NCI-H748 (cell line): ENCODE results near the gene PPIP5K1.
"Not testable (repeated sequence)": the region's sequence is repeated elsewhere in the genome, so short reads cannot be mapped to it uniquely, and the experiment has no call there.

Experiments used
- DNase-seq: peaks from one replicate; lab custom pipeline; 2025; ENCODE audit not compliant: unreplicated experiment; lab: John Stamatoyannopoulos, UW

PPIP5K1 gene

DNA sequence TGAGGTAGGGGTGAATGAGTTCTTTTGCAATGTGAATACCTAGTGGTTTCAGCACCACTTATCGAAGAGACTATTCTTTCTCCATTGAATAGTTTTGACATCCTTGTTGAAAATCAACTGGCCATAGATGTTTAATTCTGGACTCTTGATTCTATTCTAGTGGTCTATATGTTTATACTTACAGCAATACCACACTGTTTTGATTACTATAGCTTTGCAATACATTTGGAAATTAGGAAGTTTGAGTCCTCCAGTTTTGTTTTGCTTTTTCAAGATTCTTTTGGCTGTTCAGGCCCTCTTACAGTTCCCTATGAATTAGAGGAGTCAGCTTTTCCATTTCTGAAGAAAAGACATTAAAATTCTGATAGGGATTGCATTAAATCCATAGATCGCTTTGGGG lies 42.5 kb downstream of the PPIP5K1 start:
- DNase-seq = no peak

DNA sequence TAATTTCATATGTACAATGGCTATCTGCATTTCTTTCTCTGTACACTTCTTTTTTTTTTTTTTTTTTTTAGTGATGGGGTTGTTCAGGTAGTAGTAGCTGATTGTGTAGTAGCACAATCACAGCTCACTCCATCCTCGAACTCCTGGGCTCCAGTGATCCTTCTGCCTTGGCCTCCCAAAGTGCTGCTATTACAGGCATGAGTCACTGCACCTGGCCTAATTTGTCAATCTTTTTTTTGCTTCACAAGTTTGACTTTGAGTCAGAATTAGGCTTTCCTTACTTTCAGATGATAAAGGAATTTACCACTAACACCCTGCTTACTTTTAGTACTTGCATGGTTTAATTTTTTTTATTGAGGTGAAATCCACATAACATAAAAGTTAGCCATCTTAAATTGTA lies 44.6 kb downstream of the PPIP5K1 start:
- DNase-seq = no peak

DNA sequence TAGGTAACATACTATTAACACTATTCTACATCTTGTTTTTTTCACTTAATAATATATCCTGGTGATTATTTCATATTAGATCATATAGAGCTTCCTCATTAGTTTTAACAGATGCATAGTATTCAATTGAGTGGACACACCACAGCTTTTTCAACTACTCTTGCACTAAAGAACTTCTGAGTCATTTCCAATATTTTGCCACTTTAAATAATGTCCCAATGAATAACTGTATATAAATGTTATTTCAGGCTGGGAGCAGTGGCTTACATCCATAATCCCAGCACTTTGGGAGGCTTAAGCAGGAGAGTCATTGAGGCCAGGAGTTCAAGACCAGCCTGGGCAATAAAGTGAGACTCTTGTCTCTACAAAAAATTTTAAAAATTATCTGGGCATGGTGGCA lies 45.7 kb downstream of the PPIP5K1 start:
- no peak for DNase-seq

DNA sequence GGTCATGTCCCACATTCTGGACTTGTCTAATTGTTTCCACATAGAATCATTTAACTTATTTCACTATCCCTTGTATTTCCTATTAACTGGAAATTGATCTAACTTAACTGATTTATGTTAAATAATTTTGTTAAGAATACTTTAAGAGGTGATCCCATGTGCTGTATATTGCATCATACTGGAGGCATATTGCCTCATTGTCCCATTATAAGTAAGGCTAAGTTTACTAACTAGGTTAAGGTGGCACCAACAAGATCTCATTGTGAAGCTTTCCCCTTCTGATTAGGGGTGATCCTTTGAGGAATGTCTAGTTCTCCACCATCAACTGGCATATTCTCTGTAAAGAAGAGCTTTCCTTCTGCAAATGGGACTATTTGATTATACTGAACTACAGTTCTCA lies 48.2 kb downstream of the PPIP5K1 start:
- DNase-seq = no peak

DNA sequence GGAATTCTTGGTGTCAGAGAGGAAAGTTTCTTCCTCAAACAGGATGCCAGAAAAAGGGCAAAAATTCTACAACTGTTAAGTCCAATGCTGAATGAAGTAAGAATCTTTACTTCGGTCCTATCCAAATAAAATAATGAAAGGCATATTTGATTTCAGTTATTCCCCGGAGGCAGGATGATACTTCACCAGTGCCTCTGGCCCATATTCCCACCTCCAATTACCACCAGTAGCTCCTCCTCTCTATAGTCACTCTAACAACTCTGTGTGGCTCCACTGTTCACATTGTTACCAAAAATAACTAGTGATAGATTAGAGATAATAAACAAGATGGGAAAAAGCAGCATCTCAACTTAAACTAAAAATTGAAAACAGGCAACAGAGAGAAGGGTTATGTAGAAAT lies 51.9 kb downstream of the PPIP5K1 start:
- DNase-seq = no peak

DNA sequence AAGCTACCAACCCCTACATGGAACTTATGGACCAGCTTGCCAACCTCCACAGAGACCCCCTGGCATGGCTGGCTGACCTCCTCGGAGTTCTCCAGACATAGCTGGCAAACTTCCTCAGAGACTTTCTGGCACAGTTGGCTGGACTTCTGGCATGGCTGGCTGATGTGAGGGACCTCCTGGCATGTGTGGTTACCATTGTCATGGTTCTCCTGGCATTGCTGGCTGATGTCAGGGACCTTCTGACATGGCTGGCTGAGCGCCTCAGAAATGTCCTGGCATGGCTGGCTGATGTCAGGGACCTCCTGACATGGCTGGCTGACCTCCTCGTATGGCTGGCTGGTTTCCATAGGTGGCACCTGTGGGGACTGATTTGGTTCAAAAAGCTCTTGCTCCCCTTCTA lies 55.1 kb downstream of the PPIP5K1 start:
- DNase-seq = no peak

DNA sequence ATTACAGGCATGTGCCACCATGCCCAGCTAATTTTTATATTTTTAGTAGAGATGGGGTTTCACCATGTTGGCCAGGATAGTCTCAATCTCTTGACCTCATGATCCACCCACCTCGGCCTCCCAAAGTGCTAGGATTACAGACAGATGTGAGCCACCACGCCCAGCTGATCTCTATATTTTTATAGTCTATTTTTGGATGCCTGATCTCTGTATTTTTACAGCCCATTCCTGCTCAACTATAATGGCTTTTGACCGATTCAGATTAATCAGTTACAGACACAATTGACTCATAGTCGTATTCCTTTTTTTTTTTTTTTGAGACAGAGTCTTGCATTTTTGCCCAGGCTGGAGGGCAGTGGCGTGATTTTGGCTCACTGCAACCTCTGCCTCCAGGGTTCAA lies 57.2 kb downstream of the PPIP5K1 start:
- DNase-seq = not testable (repeated sequence)

DNA sequence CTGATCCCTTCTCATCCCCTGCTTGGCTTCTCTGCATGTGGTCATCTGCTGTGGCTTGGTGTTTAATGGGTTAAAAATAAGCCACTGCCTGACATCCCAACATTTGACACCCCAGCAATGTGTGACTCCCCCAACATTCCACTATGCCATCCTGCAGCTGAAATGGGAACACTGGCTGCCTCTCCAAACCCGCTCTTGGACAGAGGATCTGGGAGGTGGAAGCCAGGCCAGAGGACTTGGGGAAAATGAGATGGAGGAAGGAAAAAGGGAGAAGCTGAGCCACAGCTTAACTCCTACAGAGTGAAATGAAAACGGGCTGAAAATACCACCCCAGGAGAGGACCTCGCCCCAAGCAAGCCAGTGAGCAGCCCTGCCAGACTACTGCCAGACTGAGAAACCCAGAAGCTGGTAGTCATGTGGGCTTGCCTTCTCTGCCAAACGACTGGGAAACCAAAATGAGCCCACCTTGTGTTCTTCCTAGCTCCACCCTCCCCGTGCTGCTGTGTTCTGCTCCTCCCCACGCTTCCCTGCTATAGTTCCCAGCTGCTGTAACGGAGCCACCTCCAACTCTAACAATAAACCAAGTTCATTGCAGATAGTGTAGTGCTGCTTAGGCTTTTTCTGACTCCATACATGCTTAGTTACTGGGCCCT lies 58.9 kb downstream of the PPIP5K1 start:
- DNase-seq = peak; percentile 5

DNA sequence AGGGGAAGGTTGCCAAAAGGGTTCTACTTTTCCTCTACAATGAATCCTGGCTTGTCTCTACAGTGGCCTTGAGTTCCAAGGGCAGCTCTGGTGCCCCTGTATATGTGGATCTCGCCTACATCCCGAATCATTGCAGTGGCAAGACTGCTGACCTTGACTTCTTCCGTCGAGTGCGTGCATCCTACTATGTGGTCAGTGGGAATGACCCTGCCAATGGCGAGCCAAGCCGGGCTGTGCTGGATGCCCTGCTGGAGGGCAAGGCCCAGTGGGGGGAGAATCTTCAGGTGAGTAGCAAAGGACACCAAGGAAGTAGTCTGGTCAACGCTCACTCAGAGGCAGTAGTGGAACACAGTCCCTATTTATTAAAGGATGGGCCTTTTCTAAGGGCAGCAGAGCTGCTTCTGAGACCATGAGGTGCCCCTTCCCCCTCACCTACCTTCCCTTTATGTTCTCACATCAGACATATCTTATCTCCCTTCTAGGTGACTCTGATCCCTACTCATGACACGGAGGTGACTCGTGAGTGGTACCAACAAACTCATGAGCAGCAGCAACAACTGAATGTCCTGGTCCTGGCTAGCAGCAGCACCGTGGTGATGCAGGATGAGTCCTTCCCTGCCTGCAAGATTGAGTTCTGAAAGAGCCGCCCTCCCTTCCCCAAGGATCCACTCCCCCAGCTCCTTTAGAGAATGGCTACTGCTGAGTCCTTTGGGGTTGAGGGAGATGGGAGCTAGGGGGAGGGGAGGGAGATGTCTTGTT lies 60.2 kb downstream of the PPIP5K1 start:
- DNase-seq = no peak

DNA sequence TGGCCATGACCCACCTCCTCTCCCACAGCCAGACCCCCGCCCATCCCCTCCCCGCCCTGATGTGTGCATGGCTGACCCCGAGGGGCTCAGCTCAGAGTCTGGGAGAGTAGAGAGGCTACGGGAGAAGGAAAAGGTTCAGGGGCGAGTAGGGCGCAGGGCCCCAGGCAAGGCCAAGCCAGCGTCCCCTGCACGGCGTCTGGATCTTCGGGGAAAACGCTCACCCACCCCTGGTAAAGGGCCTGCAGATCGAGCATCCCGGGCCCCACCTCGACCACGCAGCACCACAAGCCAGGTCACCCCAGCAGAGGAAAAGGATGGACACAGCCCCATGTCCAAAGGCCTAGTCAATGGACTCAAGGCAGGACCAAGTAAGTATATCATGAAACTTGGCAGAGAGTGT lies 60.9 kb downstream of the PPIP5K1 start:
- DNase-seq = no peak

DNA sequence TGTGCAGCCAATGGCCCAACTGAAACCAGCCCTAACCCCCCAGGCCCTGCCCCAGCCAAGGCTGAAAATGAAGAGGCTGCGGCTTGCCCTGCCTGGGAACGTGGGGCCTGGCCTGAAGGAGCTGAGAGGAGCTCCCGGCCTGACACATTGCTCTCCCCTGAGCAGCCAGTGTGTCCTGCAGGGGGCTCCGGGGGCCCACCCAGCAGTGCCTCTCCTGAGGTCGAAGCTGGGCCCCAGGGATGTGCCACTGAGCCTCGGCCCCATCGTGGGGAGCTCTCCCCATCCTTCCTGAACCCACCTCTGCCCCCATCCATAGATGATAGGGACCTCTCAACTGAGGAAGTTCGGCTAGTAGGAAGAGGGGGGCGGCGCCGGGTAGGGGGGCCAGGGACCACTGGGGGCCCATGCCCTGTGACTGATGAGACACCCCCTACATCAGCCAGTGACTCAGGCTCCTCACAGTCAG lies 61.4 kb downstream of the PPIP5K1 start:
- no peak for DNase-seq

DNA sequence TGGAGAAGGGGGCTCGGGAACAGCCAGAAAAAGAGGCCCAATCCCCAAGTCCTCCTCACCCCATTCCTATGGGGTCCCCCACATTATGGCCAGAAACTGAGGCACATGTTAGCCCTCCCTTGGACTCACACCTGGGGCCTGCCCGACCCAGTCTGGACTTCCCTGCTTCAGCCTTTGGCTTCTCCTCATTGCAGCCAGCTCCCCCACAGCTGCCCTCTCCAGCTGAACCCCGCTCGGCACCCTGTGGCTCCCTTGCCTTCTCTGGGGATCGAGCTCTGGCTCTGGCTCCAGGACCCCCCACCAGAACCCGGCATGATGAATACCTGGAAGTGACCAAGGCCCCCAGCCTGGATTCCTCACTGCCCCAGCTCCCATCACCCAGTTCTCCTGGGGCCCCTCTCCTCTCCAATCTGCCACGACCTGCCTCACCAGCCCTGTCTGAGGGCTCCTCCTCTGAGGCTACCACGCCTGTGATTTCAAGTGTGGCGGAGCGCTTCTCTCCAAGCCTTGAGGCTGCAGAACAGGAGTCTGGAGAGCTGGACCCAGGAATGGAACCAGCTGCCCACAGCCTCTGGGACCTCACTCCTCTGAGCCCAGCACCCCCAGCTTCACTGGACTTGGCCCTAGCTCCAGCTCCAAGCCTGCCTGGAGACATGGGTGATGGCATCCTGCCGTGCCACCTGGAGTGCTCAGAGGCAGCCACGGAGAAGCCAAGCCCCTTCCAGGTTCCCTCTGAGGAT lies 62.0 kb downstream of the PPIP5K1 start:
- no peak for DNase-seq

DNA sequence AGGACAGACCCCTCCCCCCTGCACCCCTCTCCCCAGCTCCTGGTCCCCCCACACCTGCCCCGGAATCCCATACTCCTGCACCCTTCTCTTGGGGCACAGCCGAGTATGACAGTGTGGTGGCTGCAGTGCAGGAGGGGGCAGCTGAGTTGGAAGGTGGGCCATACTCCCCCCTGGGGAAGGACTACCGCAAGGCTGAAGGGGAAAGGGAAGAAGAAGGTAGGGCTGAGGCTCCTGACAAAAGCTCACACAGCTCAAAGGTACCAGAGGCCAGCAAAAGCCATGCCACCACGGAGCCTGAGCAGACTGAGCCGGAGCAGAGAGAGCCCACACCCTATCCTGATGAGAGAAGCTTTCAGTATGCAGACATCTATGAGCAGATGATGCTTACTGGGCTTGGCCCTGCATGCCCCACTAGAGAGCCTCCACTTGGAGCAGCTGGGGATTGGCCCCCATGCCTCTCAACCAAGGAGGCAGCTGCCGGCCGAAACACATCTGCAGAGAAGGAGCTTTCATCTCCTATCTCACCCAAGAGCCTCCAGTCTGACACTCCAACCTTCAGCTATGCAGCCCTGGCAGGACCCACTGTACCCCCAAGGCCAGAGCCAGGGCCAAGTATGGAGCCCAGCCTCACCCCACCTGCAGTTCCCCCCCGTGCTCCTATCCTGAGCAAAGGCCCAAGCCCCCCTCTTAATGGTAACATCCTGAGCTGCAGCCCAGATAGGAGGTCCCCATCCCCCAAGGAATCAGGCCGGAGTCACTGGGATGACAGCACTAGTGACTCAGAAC lies 62.8 kb downstream of the PPIP5K1 start:
- no peak for DNase-seq

DNA sequence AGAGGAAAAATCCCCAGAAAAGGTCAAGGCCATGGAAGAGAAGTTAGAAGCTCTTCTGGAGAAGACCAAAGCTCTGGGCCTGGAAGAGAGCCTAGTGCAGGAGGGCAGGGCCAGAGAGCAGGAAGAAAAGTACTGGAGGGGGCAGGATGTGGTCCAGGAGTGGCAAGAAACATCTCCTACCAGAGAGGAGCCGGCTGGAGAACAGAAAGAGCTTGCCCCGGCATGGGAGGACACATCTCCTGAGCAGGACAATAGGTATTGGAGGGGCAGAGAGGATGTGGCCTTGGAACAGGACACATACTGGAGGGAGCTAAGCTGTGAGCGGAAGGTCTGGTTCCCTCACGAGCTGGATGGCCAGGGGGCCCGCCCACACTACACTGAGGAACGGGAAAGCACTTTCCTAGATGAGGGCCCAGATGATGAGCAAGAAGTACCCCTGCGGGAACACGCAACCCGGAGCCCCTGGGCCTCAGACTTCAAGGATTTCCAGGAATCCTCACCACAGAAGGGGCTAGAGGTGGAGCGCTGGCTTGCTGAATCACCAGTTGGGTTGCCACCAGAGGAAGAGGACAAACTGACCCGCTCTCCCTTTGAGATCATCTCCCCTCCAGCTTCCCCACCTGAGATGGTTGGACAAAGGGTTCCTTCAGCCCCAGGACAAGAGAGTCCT lies 63.6 kb downstream of the PPIP5K1 start:
- no peak for DNase-seq

DNA sequence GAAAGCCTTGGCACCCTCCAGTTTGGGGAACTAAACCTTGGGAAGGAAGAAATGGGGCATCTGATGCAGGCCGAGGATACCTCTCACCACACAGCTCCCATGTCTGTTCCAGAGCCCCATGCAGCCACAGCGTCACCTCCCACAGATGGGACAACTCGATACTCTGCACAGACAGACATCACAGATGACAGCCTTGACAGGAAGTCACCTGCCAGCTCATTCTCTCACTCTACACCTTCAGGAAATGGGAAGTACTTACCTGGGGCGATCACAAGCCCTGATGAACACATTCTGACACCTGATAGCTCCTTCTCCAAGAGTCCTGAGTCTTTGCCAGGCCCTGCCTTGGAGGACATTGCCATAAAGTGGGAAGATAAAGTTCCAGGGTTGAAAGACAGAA lies 64.9 kb downstream of the PPIP5K1 start:
- no peak for DNase-seq

DNA sequence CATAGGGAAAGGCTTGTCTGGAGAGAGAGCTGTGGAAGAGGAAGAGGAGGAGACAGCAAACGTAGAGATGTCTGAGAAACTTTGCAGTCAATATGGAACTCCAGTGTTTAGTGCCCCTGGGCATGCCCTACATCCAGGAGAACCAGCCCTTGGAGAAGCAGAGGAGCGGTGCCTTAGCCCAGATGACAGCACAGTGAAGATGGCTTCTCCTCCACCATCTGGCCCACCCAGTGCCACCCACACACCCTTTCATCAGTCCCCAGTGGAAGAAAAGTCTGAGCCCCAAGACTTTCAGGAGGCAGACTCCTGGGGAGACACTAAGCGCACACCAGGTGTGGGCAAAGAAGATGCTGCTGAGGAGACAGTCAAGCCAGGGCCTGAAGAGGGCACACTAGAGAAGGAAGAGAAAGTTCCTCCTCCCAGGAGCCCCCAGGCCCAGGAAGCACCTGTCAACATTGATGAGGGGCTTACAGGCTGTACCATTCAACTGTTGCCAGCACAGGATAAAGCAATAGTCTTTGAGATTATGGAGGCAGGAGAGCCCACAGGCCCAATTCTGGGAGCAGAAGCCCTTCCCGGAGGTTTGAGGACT lies 65.7 kb downstream of the PPIP5K1 start:
- DNase-seq = no peak

DNA sequence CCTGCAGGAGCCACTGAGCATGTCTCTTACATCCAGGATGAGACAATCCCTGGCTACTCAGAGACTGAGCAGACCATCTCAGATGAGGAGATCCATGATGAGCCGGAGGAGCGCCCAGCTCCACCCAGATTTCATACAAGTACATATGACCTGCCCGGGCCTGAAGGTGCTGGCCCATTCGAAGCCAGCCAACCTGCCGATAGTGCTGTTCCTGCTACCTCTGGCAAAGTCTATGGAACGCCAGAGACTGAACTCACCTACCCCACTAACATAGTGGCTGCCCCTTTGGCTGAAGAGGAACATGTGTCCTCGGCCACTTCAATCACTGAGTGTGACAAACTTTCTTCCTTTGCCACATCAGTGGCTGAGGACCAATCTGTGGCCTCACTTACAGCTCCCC lies 66.4 kb downstream of the PPIP5K1 start:
- DNase-seq = no peak

DNA sequence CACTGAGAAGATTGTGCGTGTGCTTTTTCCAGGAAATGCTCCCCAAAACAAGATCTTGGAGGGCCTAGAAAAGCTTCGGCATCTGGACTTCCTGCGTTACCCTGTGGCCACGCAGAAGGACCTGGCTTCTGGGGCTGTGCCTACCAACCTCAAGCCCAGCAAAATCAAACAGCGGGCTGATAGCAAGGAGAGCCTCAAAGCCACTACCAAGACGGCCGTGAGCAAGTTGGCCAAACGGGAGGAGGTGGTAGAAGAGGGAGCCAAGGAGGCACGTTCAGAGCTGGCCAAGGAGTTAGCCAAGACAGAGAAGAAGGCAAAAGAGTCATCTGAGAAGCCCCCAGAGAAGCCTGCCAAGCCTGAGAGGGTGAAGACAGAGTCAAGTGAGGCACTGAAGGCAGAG lies 67.8 kb downstream of the PPIP5K1 start:
- DNase-seq = no peak

DNA sequence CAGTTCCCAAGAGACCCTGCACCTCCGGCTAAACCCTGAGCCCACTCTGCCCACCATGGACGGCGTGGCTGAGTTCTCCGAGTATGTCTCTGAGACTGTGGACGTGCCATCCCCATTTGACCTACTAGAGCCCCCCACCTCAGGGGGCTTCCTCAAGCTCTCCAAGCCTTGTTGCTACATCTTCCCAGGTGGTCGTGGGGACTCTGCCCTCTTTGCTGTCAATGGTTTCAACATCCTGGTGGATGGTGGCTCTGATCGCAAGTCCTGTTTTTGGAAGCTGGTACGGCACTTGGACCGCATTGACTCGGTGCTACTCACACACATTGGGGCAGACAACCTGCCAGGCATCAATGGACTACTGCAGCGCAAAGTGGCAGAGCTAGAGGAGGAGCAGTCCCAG lies 68.6 kb downstream of the PPIP5K1 start:
- no peak for DNase-seq

DNA sequence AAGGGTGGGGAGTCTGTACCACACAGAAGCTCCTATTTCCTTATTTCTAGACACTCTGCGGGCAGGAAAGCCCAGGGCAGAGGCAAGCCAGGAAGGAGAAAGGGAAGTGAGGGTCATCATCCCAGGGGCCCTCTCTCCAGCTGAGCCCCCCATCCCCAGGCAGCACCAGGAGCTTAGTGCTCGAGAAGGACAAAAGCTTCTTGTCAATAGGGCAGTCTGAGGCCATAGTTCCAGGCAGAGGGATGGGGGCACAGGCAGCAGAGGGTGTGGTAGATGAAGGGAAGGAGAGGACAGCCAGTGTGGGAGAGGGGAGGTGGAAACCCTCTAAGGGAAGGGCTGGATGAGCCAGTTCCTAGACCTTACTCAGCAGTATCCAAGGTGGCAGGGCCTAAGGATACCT lies 69.9 kb downstream of the PPIP5K1 start:
- no peak for DNase-seq
